PC-3 (cell line): ENCODE measurements around the gene PGM2L1. TPM values are rescaled to one million over a fixed set of nuclear protein-coding genes. Genes with fewer than 3 reads are reported as not detected.

Source experiments
- ATAC-seq: fragments of 200-7000 bp; cut with Tn5 transposase; 2 replicates; pipeline ENCODE4 v1.9.1; 2020; ENCODE audit warnings: mild to moderate bottlenecking, moderate library complexity
- BruUV-seq: library from RNA; stranded (reverse); fragments of 400-500 nt; replicated peaks from 2 replicates; lab custom pipeline; 2021; lab: Mats Ljungman, UMichigan
- CTCF ChIA-PET: fragments of 300-600 bp; sonication (Branson Sonifier 250); formaldehyde crosslinking; loops from one replicate; lab custom pipeline; 2022; ENCODE audit warnings: antibody characterized with exemption; lab: Charles Lee
- POLR2A ChIA-PET: fragments of 300-600 bp; sonication (Branson Sonifier 250); formaldehyde crosslinking; loops from one replicate; lab custom pipeline; 2022; ENCODE audit warnings: antibody characterized with exemption; ENCODE audit not compliant: unreplicated experiment; lab: Charles Lee
- DNase-seq: peaks from one replicate; pipeline ENCODE4 v3.0.0-alpha.2; 2015
- H2AFZ ChIP-seq: fragments of 300-600 bp; sonication (generic); 2 replicates; pipeline ENCODE4 v1.6.0; 2016; ENCODE audit warnings: antibody characterized with exemption, low read length
- H3F3A ChIP-seq: fragments of 300-600 bp; sonication (generic); one replicate; pipeline ENCODE4 v1.6.0; 2017; ENCODE audit warnings: antibody characterized with exemption, low read length, control low read depth, mild to moderate bottlenecking; ENCODE audit not compliant: unreplicated experiment
- H3K27ac ChIP-seq: fragments of 300-600 bp; sonication (generic); 2 replicates; pipeline ENCODE4 v1.5.1; 2016; ENCODE audit warnings: mild to moderate bottlenecking, low read length
- H3K27me3 ChIP-seq: fragments of 300-600 bp; sonication (generic); 2 replicates; pipeline ENCODE4 v1.6.1; 2016; ENCODE audit warnings: low read length, mixed read lengths
- H3K36me3 ChIP-seq: fragments of 300-600 bp; sonication (generic); 2 replicates; pipeline ENCODE4 v1.6.1; 2016; ENCODE audit warnings: low read depth, mixed run types, low read length, mixed read lengths
- H3K4me1 ChIP-seq: fragments of 300-600 bp; sonication (generic); 2 replicates; pipeline ENCODE4 v1.5.1; 2016; ENCODE audit warnings: low read length; ENCODE audit not compliant: insufficient read depth
- H3K4me2 ChIP-seq: fragments of 300-600 bp; sonication (generic); 2 replicates; pipeline ENCODE4 v1.6.0; 2016; ENCODE audit warnings: low read length
- H3K4me3 ChIP-seq: fragments of 300-600 bp; sonication (generic); 2 replicates; pipeline ENCODE4 v1.5.1; 2016; ENCODE audit warnings: mild to moderate bottlenecking, low read length, mixed read lengths
- H3K79me2 ChIP-seq: fragments of 300-600 bp; sonication (generic); 2 replicates; pipeline ENCODE4 v1.6.1; 2017; ENCODE audit warnings: low read length, mixed read lengths
- H3K9ac ChIP-seq: fragments of 300-600 bp; sonication (generic); 2 replicates; pipeline ENCODE4 v1.6.0; 2016; ENCODE audit warnings: mild to moderate bottlenecking, low read length
- H3K9me2 ChIP-seq: fragments of 300-600 bp; sonication (generic); replicated peaks from 2 replicates; pipeline ENCODE4 v1.6.1; 2016; ENCODE audit warnings: mixed run types, low read length, mixed read lengths
- H3K9me3 ChIP-seq: fragments of 300-600 bp; sonication (generic); 2 replicates; pipeline ENCODE4 v1.6.1; 2016; ENCODE audit warnings: low read length, mixed read lengths
- H4K20me1 ChIP-seq: fragments of 300-600 bp; sonication (generic); 2 replicates; pipeline ENCODE4 v1.6.1; 2016; ENCODE audit warnings: low read length, mixed read lengths
- EZH2 ChIP-seq: fragments of 300-600 bp; sonication (generic); IDR thresholded peaks from one replicate; pipeline ENCODE4 v1.6.1; 2017; ENCODE audit warnings: antibody characterized with exemption, mild to moderate bottlenecking, low read length; ENCODE audit not compliant: unreplicated experiment
- EZH2phosphoT487 ChIP-seq: fragments of 300-600 bp; sonication (generic); IDR thresholded peaks from 2 replicates; pipeline ENCODE4 v1.6.1; 2018; ENCODE audit warnings: mild to moderate bottlenecking, antibody characterized with exemption, low read length, borderline replicate concordance
- intact Hi-C: fragments of 100-400 bp; cut with micrococcal nuclease; formaldehyde crosslinking; loops from 2 replicates; pipeline ENCODE4 v1.9.0; 2023
- total RNA-seq: library from RNA; depleted of rRNA; stranded (reverse); fragments of >200 nt; gene quantifications from 2 replicates; pipeline ENCODE4 v1.2.3, GENCODE V29; 2014
- TF ChIP-seq, protein P1 (sequence below): fragments of 300-600 bp; sonication (generic); conservative IDR thresholded peaks from 2 replicates; pipeline ENCODE4 v1.5.1; 2017; ENCODE audit warnings: antibody characterized with exemption, low read depth, mild to moderate bottlenecking, low read length

Gene PGM2L1
- total RNA-seq, 1 experiment from 2014 or later: 1.9 TPM

GRCh38 chr11:74284466-74284865, 113.8 kb downstream of the PGM2L1 start:
- ChIA-PET POLR2A (no interaction called here), CTCF (no interaction called here)
- ATAC-seq: no peak
- H3K4me2 ChIP-seq: peak overlapping the region; percentile 50; the same call in 1 of the 2 replicates
- no peaks in the 10 kb centered on the region for H3K9me2 ChIP-seq
- no peaks in the 10 kb centered on the region for H3K79me2 ChIP-seq
- no peaks in the 10 kb centered on the region for H3K36me3 ChIP-seq
- TF ChIP-seq EZH2phosphoT487 (no peak), EZH2 (no peak)
- TF ChIP-seq, protein P1, sequence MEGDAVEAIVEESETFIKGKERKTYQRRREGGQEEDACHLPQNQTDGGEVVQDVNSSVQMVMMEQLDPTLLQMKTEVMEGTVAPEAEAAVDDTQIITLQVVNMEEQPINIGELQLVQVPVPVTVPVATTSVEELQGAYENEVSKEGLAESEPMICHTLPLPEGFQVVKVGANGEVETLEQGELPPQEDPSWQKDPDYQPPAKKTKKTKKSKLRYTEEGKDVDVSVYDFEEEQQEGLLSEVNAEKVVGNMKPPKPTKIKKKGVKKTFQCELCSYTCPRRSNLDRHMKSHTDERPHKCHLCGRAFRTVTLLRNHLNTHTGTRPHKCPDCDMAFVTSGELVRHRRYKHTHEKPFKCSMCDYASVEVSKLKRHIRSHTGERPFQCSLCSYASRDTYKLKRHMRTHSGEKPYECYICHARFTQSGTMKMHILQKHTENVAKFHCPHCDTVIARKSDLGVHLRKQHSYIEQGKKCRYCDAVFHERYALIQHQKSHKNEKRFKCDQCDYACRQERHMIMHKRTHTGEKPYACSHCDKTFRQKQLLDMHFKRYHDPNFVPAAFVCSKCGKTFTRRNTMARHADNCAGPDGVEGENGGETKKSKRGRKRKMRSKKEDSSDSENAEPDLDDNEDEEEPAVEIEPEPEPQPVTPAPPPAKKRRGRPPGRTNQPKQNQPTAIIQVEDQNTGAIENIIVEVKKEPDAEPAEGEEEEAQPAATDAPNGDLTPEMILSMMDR: no peak
- peaks cover 48% of the 10 kb centered on the region for H3K4me1 ChIP-seq
- no peak for DNase-seq
- H4K20me1 ChIP-seq: no peaks in the 10 kb centered on the region
- peak overlapping the region; percentile 85 for H3K27ac ChIP-seq
- H3K4me3 ChIP-seq: no peak overlapping the region
- H3K27me3 ChIP-seq: no peaks in the 10 kb centered on the region
- no peaks in the 10 kb centered on the region for H3F3A ChIP-seq
- H3K9ac ChIP-seq: peak overlapping the region; percentile 54
- no TSS peak for BruUV-seq
- H2AFZ ChIP-seq: no peak overlapping the region
- no peaks in the 10 kb centered on the region for H3K9me3 ChIP-seq
- intact Hi-C loops: no loop called here

DNA sequence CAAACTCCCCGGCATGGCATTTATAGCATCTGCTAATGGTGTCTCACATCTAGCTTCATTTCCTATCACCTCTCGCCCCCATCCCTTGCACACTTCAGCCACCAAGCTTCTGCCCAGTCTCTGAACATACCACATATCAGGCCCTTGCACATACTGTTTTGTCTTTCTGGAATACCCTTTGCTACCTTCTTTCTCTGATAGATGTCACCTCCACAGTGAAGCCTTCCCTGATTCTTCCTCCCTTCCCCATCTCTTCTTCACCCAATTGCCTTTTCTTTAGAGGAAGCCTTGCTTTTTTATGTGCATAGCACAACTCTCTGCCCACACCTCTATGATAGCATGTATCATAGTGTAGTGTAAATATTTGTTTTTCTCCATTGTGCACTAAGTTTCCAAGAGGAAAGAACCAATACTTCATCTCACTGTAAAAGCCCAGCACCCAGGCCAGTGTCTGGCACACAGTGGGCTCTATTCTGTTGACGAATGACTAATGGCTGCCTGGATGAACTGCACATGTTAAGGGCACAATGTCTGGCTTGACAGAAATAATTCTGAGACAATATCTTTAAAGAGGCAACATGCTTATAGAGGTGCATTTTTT, 114.6 kb downstream of the PGM2L1 start:
- ChIA-PET CTCF (no interaction called here), POLR2A (no interaction called here)
- intact Hi-C loops: no loop called here
- BruUV-seq: no TSS peak
- no peak overlapping the region for H3K4me3 ChIP-seq
- no peaks in the 10 kb centered on the region for H3K9me3 ChIP-seq
- no peaks in the 10 kb centered on the region for H3K79me2 ChIP-seq
- H3K4me2 ChIP-seq: peak overlapping the region; percentile 50
- peak; percentile 78 for ATAC-seq
- peak; percentile 90 for DNase-seq
- TF ChIP-seq, protein P1: no peak
- TF ChIP-seq EZH2: no peak
- no peak for TF ChIP-seq EZH2phosphoT487
- no peaks in the 10 kb centered on the region for H3K9me2 ChIP-seq
- H3F3A ChIP-seq: peaks cover 5% of the 10 kb centered on the region
- peak overlapping the region; percentile 54 for H3K9ac ChIP-seq
- H2AFZ ChIP-seq: no peak overlapping the region
- H4K20me1 ChIP-seq: no peaks in the 10 kb centered on the region
- H3K4me1 ChIP-seq: peaks cover 51% of the 10 kb centered on the region
- H3K36me3 ChIP-seq: no peaks in the 10 kb centered on the region
- H3K27me3 ChIP-seq: no peaks in the 10 kb centered on the region
- H3K27ac ChIP-seq: peak overlapping the region; percentile 85

GRCh38 chr11:74282914-74283371, 115.3 kb downstream of the PGM2L1 start:
- intact Hi-C loops: no loop called here
- BruUV-seq: no TSS peak
- no peak for DNase-seq

More at GRCh38 chr11:74282914-74283371, 115.3 kb downstream of the PGM2L1 start:
- no peaks in the 10 kb centered on the region for H3K9me3 ChIP-seq
- no peak for TF ChIP-seq EZH2
- TF ChIP-seq EZH2phosphoT487: no peak
- TF ChIP-seq, protein P1: no peak
- peaks cover 53% of the 10 kb centered on the region for H3K4me1 ChIP-seq
- no peaks in the 10 kb centered on the region for H3K27me3 ChIP-seq
- peak overlapping the region; percentile 85 for H3K27ac ChIP-seq
- ATAC-seq: no peak
- H3K4me2 ChIP-seq: no peak overlapping the region; the same call in 1 of the 2 replicates
- H4K20me1 ChIP-seq: no peaks in the 10 kb centered on the region
- H3K9ac ChIP-seq: no peak overlapping the region
- no peaks in the 10 kb centered on the region for H3K79me2 ChIP-seq
- no peak overlapping the region for H3K4me3 ChIP-seq
- H3K9me2 ChIP-seq: no peaks in the 10 kb centered on the region
- no peak overlapping the region for H2AFZ ChIP-seq
- ChIA-PET POLR2A (no interaction called here), CTCF (no interaction called here)
- H3F3A ChIP-seq: peaks cover 5% of the 10 kb centered on the region
- H3K36me3 ChIP-seq: no peaks in the 10 kb centered on the region
